CD4-positive, alpha-beta T cell treated with Interleukin-21 for 1 hour (primary cell): ENCODE results near the gene OR2H1.
"Not testable (repeated sequence)": the region's sequence is repeated elsewhere in the genome, so short reads cannot be mapped to it uniquely, and the experiment has no call there.

Experiments
- DNase-seq: peaks from one replicate; pipeline ENCODE4 v3.0.0-alpha.2; 2020

OR2H1 gene

GRCh38 chr6:29456971-29457370 is at the start of gene OR2H1, which contains the start of gene OR11A1:
Gene OR2H1 (plus strand): TSS chr6:29457155. CDS start chr6:29461770, 4,615 bp downstream.
Gene OR11A1 (minus strand): TSS chr6:29457071. CDS start chr6:29427641, 29,430 bp downstream.
- no peak for DNase-seq

- DNase-seq, result no peak
These were observed 42.4 kb upstream of the OR2H1 start, which contains the start of gene OR12D1 for GRCh38 chr6:29414588-29414987. Gene OR12D1 (plus strand): TSS chr6:29414928.

- no peak for DNase-seq
These were observed 37.4 kb upstream of the OR2H1 start for GRCh38 chr6:29419516-29419915.

GRCh38 chr6:29424168-29424567 is 32.8 kb upstream of the OR2H1 start:
- DNase-seq, result no peak

GRCh38 chr6:29424575-29424974 is 32.4 kb upstream of the OR2H1 start:
- DNase-seq, result no peak

GRCh38 chr6:29425075-29425474 is 31.9 kb upstream of the OR2H1 start:
- no peak for DNase-seq

- DNase-seq, result no peak
These were observed 30.3 kb upstream of the OR2H1 start for GRCh38 chr6:29426654-29427053.

GRCh38 chr6:29436730-29437129 is 20.2 kb upstream of the OR2H1 start:
- DNase-seq, result not testable (repeated sequence)

GRCh38 chr6:29439006-29439405 is 17.9 kb upstream of the OR2H1 start, which contains the start of gene OR10C1:
Gene OR10C1 (plus strand): TSS chr6:29439306. CDS start chr6:29440016, 710 bp downstream.
- DNase-seq, result no peak

GRCh38 chr6:29442719-29443118 is 14.2 kb upstream of the OR2H1 start:
- no peak for DNase-seq

GRCh38 chr6:29444031-29444430 is 12.9 kb upstream of the OR2H1 start:
- not testable (repeated sequence) for DNase-seq

- no peak for DNase-seq
These were observed 9.3 kb upstream of the OR2H1 start for GRCh38 chr6:29447670-29448069.

- DNase-seq, result no peak
These were observed 5.3 kb upstream of the OR2H1 start for GRCh38 chr6:29451471-29452193.

- DNase-seq, result no peak
These were observed 4.3 kb downstream of the OR2H1 start for GRCh38 chr6:29461021-29461814.

GRCh38 chr6:29462022-29462421 is 5.1 kb downstream of the OR2H1 start:
- no peak for DNase-seq

- DNase-seq, result no peak
These were observed 8.3 kb downstream of the OR2H1 start for GRCh38 chr6:29465279-29465678.

- no peak for DNase-seq
These were observed 8.8 kb downstream of the OR2H1 start for GRCh38 chr6:29465801-29466200.

- DNase-seq, result no peak
These were observed 9.3 kb downstream of the OR2H1 start for GRCh38 chr6:29466241-29466640.

GRCh38 chr6:29474996-29475395 is 18.0 kb downstream of the OR2H1 start:
- no peak for DNase-seq

- DNase-seq, result no peak
These were observed 21.0 kb downstream of the OR2H1 start for GRCh38 chr6:29477923-29478450.

- DNase-seq, result no peak
These were observed 21.8 kb downstream of the OR2H1 start for GRCh38 chr6:29478740-29479139.

- no peak for DNase-seq
These were observed 22.6 kb downstream of the OR2H1 start for GRCh38 chr6:29479560-29479959.

- no peak for DNase-seq
These were observed 26.2 kb downstream of the OR2H1 start for GRCh38 chr6:29483186-29483585.

GRCh38 chr6:29483735-29484134 is 26.8 kb downstream of the OR2H1 start:
- no peak for DNase-seq
